Measurements from ENCODE around the gene CCAR1.

Gene CCAR1, protein sequence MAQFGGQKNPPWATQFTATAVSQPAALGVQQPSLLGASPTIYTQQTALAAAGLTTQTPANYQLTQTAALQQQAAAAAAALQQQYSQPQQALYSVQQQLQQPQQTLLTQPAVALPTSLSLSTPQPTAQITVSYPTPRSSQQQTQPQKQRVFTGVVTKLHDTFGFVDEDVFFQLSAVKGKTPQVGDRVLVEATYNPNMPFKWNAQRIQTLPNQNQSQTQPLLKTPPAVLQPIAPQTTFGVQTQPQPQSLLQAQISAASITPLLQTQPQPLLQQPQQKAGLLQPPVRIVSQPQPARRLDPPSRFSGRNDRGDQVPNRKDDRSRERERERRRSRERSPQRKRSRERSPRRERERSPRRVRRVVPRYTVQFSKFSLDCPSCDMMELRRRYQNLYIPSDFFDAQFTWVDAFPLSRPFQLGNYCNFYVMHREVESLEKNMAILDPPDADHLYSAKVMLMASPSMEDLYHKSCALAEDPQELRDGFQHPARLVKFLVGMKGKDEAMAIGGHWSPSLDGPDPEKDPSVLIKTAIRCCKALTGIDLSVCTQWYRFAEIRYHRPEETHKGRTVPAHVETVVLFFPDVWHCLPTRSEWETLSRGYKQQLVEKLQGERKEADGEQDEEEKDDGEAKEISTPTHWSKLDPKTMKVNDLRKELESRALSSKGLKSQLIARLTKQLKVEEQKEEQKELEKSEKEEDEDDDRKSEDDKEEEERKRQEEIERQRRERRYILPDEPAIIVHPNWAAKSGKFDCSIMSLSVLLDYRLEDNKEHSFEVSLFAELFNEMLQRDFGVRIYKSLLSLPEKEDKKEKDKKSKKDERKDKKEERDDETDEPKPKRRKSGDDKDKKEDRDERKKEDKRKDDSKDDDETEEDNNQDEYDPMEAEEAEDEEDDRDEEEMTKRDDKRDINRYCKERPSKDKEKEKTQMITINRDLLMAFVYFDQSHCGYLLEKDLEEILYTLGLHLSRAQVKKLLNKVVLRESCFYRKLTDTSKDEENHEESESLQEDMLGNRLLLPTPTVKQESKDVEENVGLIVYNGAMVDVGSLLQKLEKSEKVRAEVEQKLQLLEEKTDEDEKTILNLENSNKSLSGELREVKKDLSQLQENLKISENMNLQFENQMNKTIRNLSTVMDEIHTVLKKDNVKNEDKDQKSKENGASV

DNA sequence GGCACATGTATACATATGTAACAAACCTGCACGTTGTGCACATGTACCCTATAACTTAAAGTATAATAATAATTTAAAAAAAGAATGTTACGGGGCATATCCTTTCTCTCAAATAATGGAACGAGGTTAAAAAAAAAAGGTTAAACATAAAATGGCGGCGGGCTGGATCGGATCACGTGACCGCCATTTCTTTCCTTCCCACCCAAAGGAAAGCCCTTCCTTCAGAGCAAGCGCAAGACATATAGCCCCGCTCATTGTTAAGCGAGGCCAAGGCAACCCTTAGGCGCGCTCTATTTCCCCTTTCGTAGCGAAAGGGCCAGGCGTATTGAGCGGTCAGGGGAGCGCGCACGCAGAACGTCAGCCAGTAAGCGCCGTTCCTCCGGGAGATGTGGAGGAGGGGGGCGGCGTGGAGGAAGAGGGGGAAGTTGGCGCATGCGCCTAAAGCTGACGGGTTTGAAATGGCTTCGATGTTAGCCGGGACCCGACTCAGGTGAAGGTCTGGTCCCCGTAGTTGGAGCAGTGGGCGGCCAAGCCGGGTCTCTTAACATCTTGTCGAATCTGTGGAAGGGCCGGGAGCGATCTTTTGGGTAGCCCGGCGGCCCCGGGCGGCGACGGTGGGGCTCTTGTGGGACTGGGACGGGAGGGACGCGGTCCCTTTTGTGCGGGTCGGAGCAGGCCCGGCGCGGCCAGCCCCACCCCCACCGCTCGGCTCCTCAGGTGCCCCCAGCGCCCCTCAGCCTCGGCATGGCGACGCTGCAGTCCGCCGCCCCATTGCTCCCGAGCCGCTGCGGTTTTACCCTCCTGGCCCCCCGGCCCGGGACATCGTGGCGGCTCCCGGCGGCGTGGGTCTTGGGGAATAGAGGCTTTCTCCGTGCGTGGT, at the start of gene CCAR1:
Gene CCAR1, plus strand, starts transcription at position 447 of the 880 bp plus-strand sequence. CDS start 1,266 bp downstream, outside the sequence.
- peak; percentile 97 for DNase-seq (ENCODE audit: extremely low spot score)
- TF ChIP-seq, protein P1, sequence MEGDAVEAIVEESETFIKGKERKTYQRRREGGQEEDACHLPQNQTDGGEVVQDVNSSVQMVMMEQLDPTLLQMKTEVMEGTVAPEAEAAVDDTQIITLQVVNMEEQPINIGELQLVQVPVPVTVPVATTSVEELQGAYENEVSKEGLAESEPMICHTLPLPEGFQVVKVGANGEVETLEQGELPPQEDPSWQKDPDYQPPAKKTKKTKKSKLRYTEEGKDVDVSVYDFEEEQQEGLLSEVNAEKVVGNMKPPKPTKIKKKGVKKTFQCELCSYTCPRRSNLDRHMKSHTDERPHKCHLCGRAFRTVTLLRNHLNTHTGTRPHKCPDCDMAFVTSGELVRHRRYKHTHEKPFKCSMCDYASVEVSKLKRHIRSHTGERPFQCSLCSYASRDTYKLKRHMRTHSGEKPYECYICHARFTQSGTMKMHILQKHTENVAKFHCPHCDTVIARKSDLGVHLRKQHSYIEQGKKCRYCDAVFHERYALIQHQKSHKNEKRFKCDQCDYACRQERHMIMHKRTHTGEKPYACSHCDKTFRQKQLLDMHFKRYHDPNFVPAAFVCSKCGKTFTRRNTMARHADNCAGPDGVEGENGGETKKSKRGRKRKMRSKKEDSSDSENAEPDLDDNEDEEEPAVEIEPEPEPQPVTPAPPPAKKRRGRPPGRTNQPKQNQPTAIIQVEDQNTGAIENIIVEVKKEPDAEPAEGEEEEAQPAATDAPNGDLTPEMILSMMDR (IDR thresholded peaks at IDR 0.05; ENCODE audit: control extremely low read depth, extremely low read depth, low read depth, missing control alignments), result no peak
- ChIA-PET POLR2A (no interaction called here), CTCF (interaction anchor here (1.5 kb wide), 1 partner anchor 299 kb away, joined by 3 read pairs; no protein-coding TSS in a partner anchor)

DNA sequence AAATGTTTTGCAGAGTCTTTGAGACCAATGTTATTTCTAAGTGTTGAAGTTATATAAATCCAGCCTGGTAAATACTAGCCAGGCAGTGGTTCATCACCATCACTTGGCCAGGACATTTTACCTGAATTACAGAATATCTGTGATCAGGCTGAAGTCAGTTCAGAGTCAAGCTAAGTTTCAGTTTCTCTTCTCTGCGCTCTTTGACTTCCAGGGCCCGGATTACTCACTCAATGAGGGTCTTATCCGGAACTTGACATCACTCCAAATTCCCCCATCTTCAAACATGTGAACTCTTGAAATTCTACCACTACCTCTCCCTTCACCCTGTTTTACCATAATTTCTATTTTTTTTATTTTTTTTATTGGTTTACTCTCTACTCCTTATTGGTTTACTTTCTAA, 36.6 kb upstream of the CCAR1 start:
- ChIA-PET CTCF (interaction anchor here (1.5 kb wide), 1 partner anchor 12 kb away, joined by 6 read pairs; no protein-coding TSS in a partner anchor), POLR2A (no interaction called here)
- TF ChIP-seq, protein P1 (IDR thresholded peaks at IDR 0.05; ENCODE audit: control extremely low read depth, extremely low read depth, low read depth, missing control alignments), result no peak
- peak; percentile 48 for DNase-seq (ENCODE audit: extremely low spot score)

DNA sequence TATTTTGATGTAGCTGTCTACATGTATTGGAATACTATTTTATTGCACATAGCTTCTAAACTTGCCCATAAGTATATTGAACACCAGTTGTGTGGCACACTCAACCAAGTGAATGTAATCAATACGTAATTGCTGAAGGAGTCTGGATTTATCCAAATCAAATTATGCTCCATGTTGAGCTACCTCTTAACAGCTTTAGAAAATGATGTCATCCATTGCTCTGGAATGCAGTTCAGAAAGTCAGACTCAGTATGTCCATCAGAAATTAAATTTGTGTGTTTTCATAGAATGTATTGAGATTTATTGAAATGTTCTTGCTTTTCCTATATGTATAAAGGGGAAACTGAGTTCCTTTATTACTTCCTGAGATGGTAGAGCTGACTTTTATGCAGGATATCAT, 25.0 kb upstream of the CCAR1 start:
- no peak for DNase-seq (ENCODE audit: extremely low spot score)
- ChIA-PET POLR2A (interaction anchor here (0.5 kb wide), 1 partner anchor 21 kb away, joined by 5 read pairs; no protein-coding TSS in a partner anchor), CTCF (interaction anchor here (1.0 to 3.9 kb wide), 9 partner anchors 10 to 146 kb away, joined by 3 to 15 read pairs (median 3); no protein-coding TSS in a partner anchor)
- TF ChIP-seq, protein P1 (IDR thresholded peaks at IDR 0.05; ENCODE audit: control extremely low read depth, extremely low read depth, low read depth, missing control alignments), result no peak

DNA sequence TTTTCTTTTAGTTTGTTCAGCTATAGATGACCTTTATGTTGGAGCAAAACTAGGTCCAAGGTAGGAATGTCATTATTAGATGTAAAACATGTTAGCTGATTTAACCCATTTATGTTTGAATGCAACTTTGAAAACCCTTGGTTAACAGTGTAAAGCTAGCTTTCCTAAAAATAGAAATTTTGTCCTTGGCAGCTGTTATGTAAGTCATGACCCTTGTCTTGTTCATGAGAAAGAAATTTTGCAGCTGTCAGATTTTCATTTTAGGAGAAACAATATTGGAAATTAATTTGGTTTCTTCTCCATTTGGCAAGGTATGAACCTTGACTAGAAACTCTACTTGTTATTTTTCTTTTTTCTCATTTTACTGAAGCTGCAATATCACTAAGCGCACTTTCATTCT, 23.9 kb upstream of the CCAR1 start:
- ChIA-PET CTCF (interaction anchor here (1.1 to 3.9 kb wide), 8 partner anchors 10 to 147 kb away, joined by 3 to 15 read pairs (median 4); no protein-coding TSS in a partner anchor), POLR2A (no interaction called here)
- no peak for DNase-seq (ENCODE audit: extremely low spot score)
- TF ChIP-seq, protein P1 (IDR thresholded peaks at IDR 0.05; ENCODE audit: control extremely low read depth, extremely low read depth, low read depth, missing control alignments), result no peak

DNA sequence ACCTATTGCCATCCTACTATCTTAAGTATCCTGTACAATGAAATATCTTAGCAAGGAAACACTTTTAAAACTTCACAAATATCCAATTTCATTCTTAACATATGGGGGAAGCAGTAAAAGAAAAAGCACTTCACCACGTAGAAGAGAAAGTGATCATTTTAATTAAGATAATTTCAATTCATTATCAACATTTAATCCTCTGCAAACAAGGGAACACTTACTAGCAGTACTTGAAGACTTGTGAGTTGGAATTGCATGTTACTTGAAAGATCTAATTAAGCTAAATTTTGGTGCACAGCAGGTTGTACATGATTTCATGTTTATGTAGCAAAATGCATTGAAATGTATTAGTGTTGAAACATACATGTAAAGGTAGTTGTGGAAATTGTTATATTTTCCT, 20.8 kb upstream of the CCAR1 start:
- TF ChIP-seq, protein P1 (IDR thresholded peaks at IDR 0.05; ENCODE audit: control extremely low read depth, extremely low read depth, low read depth, missing control alignments), result no peak
- DNase-seq (ENCODE audit: extremely low spot score), result no peak
- ChIA-PET POLR2A (no interaction called here), CTCF (interaction anchor here (1.1 to 1.6 kb wide), 2 partner anchors 9 to 150 kb away, joined by 4 to 7 read pairs; no protein-coding TSS in a partner anchor)
